Gastroesophageal sphincter (tissue), 4 donors: ENCODE measurements around the gene SH3RF3. TPM values are rescaled to one million over a fixed set of nuclear protein-coding genes. Genes with fewer than 3 reads are reported as not detected.

ENCODE experiments used
- ATAC-seq: fragments of 150-250 bp; one replicate; pipeline ENCODE4 v1.9.1; 2016; ENCODE audit warnings: mild to moderate bottlenecking, moderate library complexity
- H3K27ac ChIP-seq, 4 donors: fragments of 200-600 bp; sonication (generic) in 3 of 4; 1 replicate in 3 of 4; 2 replicates in 1 of 4; pipeline ENCODE4 v1.5.1; 2016 to 2019
- H3K27me3 ChIP-seq: fragments of 200-600 bp; sonication (generic); one replicate; pipeline ENCODE4 v1.5.1; 2019
- H3K36me3 ChIP-seq, 2 donors: fragments of 200-600 bp; sonication (generic); one replicate each; pipeline ENCODE4 v1.5.1; 2019; ENCODE audit warnings: control low read depth in 1 of 2
- H3K4me1 ChIP-seq, 3 donors: fragments of 200-600 bp; sonication (generic); 1 replicate in 2 of 3; 2 replicates in 1 of 3; pipeline ENCODE4 v1.5.1; 2016 to 2019; ENCODE audit warnings: control low read depth in 2 of 3
- H3K4me3 ChIP-seq, 2 donors: fragments of 200-600 bp; sonication (generic); one replicate each; pipeline ENCODE4 v1.5.1; 2019; ENCODE audit warnings: mild to moderate bottlenecking in 1 of 2, moderate library complexity in 1 of 2
- H3K9me3 ChIP-seq, 3 donors: fragments of 200-600 bp; sonication (generic); one replicate each; pipeline ENCODE4 v1.5.1; 2017 to 2019; ENCODE audit warnings: control low read depth in 2 of 3
- CTCF ChIP-seq, 4 experiments: fragments of 200-600 bp in 2 of 4; fragments of 450-650 bp in 2 of 4; sonication (generic) in 1 of 4; IDR thresholded peaks; one replicate each; pipeline ENCODE4 v1.5.1; 2017 to 2019; ENCODE audit warnings: antibody characterized with exemption in 4 of 4, mild to moderate bottlenecking in 2 of 4, moderate library complexity in 2 of 4
- EP300 ChIP-seq: sonication (generic); formaldehyde crosslinking; IDR thresholded peaks from one replicate; pipeline ENCODE4 v1.6.1; 2017; ENCODE audit warnings: antibody characterized with exemption, mild to moderate bottlenecking
- POLR2A ChIP-seq, 2 donors: fragments of 450-650 bp; IDR thresholded peaks; one replicate each; pipeline ENCODE4 v1.6.1; 2017; ENCODE audit warnings: antibody characterized with exemption in 2 of 2, mild to moderate bottlenecking in 2 of 2, moderate library complexity in 1 of 2
- POLR2AphosphoS5 ChIP-seq: sonication (generic); formaldehyde crosslinking; IDR thresholded peaks from one replicate; pipeline ENCODE4 v1.6.1; 2017; ENCODE audit warnings: antibody characterized with exemption
- WGBS, 2 donors: methylation state at CpG; one replicate each; pipeline ENCODE4 v1.1.5; 2018; ENCODE audit warnings: low coverage in 1 of 2; 5-methylcytosine and 5-hydroxymethylcytosine counted together
- total RNA-seq, 4 donors: library from RNA; depleted of rRNA; stranded (reverse); fragments of >200 nt; gene quantifications; one replicate each; pipeline ENCODE4 v1.1.0, GENCODE V29; 2016

The SH3RF3 gene
- total RNA-seq, 4 donors from 2014 or later: 10.1 to 15.8 (median 13.2) TPM

- Histone ChIP-seq H3K36me3 (no peaks in the 10 kb centered on the region), H3K27ac (no peak overlapping the region), H3K9me3 (no peaks in the 10 kb centered on the region), H3K4me1 (no peaks in the 10 kb centered on the region), H3K4me3 (no peak overlapping the region), H3K27me3 (no peaks in the 10 kb centered on the region)
- 75 to 86% methylated on average over 5 to 6 of the region's 10 CpGs for WGBS, 2 donors
- ATAC-seq: no peak
- no peak for TF ChIP-seq POLR2AphosphoS5
- no peak for TF ChIP-seq POLR2A (IDR thresholded peaks at IDR 0.05)
- TF ChIP-seq CTCF (IDR thresholded peaks at IDR 0.05): no peak
- TF ChIP-seq EP300: no peak
Measured at GRCh38 chr2:109537565-109538222, 408.7 kb downstream of the SH3RF3 start.

- WGBS, 2 donors: 47 to 85% methylated on average over 4 to 6 of the region's 8 CpGs
- H3K27ac ChIP-seq: no peak overlapping the region
- H3K4me1 ChIP-seq: no peaks in the 10 kb centered on the region
- ATAC-seq: no peak
- TF ChIP-seq EP300 (no peak), POLR2AphosphoS5 (no peak), CTCF (IDR thresholded peaks at IDR 0.05) (no peak), POLR2A (IDR thresholded peaks at IDR 0.05) (no peak)
- H3K4me3 ChIP-seq: no peak overlapping the region
- no peaks in the 10 kb centered on the region for H3K9me3 ChIP-seq
- no peaks in the 10 kb centered on the region for H3K27me3 ChIP-seq
- peaks cover 0 to 2% of the 10 kb centered on the region in 2 donors for H3K36me3 ChIP-seq
Measured at GRCh38 chr2:109538546-109538945, 409.5 kb downstream of the SH3RF3 start.

- 50 to 83% methylated on average over 1 to 6 of the region's 6 CpGs for WGBS, 2 donors
- ATAC-seq: no peak
- H3K9me3 ChIP-seq: no peaks in the 10 kb centered on the region
- TF ChIP-seq CTCF (IDR thresholded peaks at IDR 0.05) (no peak), EP300 (no peak), POLR2AphosphoS5 (no peak), POLR2A (IDR thresholded peaks at IDR 0.05) (no peak)
- H3K36me3 ChIP-seq: peaks cover 0 to 16% of the 10 kb centered on the region in 2 donors
- H3K4me3 ChIP-seq: no peak overlapping the region
- H3K27ac ChIP-seq: peak overlapping the region in 2 of 4 donors; percentile 26 to 27
- H3K4me1 ChIP-seq: peaks cover 0 to 16% (median 4%) of the 10 kb centered on the region in 3 donors
- no peaks in the 10 kb centered on the region for H3K27me3 ChIP-seq
Measured at GRCh38 chr2:109542384-109542783, 413.4 kb downstream of the SH3RF3 start.

- Histone ChIP-seq H3K27ac (peak overlapping the region in 1 of 4 donors; percentile 43), H3K27me3 (no peaks in the 10 kb centered on the region), H3K36me3 (peaks cover 0 to 16% of the 10 kb centered on the region in 2 donors), H3K9me3 (no peaks in the 10 kb centered on the region), H3K4me3 (no peak overlapping the region), H3K4me1 (peaks cover 0 to 16% (median 4%) of the 10 kb centered on the region in 3 donors)
- TF ChIP-seq CTCF (IDR thresholded peaks at IDR 0.05): peak; percentile 78 to 94 (median 92)
- TF ChIP-seq POLR2AphosphoS5: no peak
- 22 to 33% methylated on average over 10 of the region's 10 CpGs for WGBS, 2 donors
- peak; percentile 88 for ATAC-seq
Measured at GRCh38 chr2:109545828-109546713, 417.1 kb downstream of the SH3RF3 start.
